NCI-H2081 (cell line): ENCODE data around the gene SOBP.

Source experiments
- DNase-seq, 2 experiments: peaks; one replicate each; lab custom pipeline; 2025; lab: John Stamatoyannopoulos, UW

SOBP gene

DNA sequence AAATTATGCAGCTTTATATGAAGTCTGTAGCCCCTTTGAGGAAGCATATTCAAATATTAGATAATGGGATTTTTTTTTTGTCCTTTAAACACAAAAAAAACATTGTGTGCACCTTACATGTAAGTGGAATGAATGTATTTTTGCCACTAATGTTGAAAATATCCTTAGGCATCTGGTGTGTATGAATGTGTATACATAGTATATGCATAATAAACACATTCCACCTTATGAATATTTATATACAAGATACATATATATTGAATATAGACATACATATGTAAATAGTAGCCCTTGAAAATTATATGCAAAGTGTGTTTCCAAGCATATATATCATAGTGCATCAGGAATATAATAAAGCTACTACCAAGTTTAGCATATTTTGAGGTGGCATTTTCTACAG is 94.8 kb downstream of the SOBP start:
- DNase-seq, result no peak

DNA sequence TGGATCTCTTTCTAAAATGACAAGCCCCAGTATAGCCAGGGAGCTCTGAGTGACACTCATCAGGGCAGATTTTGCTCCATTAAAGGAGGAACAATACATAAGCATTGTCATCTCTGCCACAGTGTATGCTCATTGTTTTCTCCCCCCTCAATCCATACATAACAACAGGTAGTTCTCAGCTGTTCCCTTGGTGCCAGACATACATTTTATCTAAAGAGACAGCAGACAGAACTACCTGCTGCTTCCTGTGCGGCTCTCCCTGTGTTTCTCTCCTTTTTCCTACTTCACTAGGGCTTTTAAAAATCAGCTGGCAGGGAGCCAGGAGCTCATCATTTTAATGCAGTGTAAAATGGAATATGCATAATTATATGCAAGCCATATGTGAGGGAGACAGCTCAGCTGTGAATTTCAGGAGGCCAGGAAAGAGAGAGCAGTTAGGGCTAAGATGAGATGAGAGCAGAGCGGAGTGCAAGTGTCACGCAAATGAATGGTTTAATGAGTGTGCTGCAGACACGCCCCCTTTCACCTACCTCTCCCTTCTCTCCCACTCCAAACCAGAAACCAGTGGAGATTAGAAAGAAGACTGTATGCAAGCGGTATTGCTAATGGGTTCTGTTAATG is 96.0 kb downstream of the SOBP start:
- DNase-seq, result peak in 1 of 2 experiments; percentile 28

DNA sequence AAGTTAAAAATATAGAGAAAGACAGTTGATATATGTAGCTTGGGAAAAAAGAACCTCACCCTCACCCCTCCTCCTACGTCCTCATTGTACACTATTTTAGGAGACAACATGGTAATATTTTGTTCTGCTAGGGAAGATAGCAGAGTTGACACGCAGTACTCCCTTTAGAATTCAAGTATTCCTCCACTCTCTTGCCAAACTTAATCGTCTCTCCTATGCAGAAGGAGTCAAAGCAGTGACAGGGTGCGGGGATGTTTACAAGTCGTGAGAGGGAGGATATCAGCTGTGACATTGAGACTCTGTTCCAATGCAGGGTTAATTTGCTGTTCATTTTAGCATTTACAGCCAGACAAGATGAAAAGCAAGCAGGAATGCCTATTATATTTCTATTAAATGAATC is 97.5 kb downstream of the SOBP start:
- DNase-seq, result no peak

DNA sequence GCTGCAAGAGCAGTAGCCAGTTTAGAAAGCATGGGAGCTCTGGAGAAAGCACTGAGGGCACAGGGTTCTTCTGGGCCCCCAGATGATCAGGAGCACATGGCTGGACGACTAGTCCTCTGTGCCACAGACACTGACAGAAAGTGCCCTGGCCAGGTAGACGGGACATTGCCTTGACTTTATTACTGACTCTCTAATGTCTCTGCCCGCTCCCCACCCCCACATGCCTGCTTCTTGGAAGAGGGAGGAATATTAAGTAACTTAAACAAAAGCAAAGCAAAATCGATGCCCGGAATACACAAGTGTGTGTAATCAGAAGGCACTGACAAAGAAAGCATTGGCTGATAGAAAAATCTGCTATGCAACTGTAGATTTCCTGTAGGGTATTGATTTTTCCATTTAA is 99.3 kb downstream of the SOBP start:
- no peak for DNase-seq

DNA sequence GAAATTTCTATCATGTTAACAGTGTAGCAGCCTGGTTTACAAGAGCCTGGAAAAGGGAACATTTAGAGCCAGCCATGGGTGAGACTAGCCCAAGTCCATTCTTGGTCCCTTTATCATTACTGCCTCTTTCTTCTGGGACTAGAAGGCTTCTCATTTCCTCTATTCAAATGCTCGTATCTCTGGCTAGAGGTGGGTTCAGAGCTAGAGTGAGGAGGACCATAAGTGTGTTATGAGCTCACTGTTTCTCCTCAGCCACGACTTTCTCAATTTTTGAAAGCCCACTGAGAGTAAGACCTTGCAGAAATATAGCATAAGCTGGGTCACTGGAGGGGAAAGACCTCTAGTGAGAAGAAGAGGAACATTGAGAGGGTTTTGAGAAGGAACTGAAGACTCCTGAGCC is 100.0 kb downstream of the SOBP start:
- no peak for DNase-seq

DNA sequence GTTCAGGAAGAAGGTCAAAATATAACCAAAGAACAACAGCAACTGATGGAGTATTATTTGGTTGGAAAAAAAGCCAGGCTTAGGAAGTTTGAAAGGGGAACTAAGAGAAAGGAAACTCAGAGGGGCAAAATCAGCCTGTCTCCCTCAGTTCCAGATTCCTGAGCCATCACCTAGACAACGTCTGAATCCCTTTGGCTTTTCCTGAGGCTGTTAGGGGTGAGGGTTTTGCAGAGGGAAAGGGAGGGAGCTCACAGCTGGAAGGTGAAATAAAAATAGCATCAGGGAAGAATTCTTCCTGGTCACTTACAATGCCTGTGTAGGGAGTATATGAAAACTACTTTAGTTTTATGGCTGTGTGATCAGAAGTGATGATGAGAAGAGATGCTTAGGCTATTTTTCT is 100.5 kb downstream of the SOBP start:
- no peak for DNase-seq

DNA sequence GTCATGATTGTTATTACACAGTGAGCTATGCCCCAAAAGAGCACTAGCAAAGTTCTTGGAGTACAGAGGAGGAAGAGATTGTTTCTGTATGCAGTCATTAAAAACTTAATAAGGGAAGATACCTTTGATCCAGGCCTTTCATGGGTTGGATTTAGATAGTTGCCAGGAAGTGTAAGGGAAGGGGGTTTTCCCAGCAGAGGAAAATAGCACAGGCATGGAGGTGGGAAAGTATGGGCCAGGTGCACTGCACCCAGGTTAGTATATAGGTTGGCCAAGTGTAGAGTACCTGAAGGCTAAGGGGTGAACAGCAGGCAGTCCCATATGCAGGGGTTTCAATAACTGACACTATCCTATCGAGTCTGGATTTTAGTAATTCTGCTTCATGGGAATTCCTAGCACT is 101.4 kb downstream of the SOBP start:
- DNase-seq, result no peak

DNA sequence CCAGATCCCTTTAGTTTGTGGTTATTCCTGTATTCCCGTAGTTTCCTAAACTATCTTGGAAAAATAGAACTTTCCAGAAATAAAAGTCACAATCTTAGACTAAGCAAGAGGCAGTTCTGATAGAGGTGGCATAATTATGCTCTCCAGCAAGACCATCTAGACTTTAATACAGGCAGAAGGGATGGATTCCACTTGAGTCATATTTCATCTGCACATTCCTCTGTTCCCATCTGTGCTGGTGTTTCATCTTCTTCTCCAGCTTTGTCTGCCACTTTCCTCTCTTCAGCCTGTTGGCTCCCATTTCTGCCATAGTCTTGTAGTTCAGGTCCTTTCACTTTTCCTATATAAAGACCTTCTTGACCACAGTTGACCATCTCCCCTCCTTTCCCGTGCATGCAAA is 102.9 kb downstream of the SOBP start:
- no peak for DNase-seq

DNA sequence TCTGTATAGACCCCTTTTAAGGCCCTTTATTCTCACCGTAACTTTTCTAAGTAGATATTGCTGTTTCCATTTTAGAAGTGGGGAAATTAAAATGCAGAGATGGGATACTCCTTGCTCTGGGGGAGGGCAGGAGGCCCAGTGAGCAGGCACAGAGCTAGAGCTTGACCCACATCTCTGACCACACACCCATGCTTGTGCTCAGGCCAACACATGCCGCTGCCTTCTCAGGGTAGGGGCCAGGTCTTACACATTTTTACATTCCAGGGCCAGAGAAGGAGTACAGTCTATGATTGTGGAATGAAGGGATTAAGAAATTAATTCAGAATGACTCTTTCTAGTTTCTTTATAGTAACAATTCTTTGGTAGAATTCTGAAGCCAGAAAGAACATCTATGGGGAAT is 104.8 kb downstream of the SOBP start:
- DNase-seq, result no peak

DNA sequence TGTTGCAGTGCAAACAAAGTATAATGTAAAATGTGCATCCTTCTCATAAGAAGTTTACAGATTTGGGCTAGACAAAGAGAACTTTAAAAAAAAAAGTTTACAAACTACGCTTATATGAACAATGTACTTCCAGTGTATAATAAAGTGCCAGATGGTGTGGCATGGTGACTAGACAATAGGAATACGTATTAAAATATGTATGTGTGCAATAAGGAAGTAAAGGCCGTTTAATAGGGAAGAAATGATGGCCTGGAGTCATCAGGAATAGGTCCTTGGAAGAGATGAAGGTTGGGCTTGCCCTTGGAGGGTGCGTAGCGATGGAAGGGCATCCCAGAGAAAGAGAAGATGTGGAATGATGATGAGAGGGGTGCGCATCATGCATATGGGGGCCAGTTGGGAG is 108.2 kb downstream of the SOBP start:
- DNase-seq, result no peak

DNA sequence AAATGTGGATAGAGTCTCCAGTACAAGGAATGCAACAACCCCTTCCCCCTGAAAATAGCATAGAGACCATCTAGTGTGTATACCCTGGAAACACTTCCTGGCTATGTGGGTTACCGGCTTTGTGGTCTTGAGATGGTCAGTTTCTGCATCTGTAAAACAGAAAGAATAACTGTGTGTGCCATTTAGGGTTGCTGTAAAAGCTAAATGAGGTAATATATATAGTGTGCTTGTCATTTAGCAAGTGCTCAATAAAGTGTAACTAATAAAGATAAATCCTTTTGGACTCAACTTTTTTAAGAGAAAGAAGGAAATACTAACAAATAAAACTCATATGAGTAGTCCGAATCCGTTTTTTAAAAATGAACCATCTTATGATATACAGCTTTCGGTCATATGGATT is 109.1 kb downstream of the SOBP start:
- no peak for DNase-seq

DNA sequence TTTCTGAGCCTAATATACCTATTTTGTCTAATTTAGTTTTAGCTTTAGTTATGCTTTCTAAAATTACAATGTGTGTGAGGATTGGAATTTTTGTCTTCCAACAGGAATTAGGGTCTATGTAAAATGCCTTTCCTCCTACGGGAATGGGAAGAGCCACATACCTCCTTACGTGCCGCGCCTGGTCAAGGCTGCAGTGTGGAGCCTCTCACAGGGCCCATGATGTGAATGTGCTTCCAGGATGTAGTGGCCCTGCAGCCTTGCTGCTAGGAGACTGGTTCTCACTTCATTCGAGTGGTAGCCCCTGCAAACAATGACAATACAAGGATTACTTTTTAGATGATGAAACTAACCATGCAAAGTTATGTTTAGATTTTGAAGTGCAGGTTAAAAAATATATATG is 110.2 kb downstream of the SOBP start:
- no peak for DNase-seq

DNA sequence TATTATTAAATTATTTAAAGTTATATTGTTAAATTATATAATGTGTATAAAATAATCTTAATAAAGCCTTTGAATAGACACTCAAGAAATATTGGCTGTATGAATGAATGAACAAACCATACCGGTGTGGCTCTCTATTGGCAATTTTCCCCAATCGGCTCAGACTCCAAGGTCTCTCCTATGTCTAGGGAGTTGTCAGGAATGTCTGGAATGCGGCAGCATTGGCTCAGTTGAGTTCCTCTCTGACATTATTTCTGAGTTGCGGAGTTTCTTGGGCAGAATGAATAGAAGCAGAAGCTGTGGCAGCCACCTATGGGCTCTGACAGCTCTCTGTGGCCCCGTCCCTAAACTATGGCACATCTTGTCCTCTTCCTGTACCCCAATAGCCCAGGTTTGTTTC is 111.0 kb downstream of the SOBP start:
- DNase-seq, result no peak

DNA sequence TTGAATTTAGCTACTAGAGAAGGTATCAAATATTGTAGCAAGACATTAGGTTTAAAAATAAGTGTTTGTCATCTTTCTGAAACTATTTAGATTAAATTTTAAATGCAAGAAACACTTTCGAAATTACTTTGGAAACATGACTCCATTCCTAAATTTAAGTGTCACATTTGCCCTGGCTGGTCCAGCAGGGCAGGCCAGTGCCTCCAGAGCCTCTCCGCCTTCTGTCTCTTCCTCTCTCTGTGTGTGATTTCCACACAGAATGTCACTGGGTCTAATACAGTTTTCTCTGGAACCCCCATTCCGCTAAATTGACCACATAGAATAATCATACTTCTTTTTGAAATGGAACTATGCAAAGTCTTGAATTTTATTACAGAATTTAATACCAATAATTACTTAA is 111.5 kb downstream of the SOBP start:
- DNase-seq, result no peak

DNA sequence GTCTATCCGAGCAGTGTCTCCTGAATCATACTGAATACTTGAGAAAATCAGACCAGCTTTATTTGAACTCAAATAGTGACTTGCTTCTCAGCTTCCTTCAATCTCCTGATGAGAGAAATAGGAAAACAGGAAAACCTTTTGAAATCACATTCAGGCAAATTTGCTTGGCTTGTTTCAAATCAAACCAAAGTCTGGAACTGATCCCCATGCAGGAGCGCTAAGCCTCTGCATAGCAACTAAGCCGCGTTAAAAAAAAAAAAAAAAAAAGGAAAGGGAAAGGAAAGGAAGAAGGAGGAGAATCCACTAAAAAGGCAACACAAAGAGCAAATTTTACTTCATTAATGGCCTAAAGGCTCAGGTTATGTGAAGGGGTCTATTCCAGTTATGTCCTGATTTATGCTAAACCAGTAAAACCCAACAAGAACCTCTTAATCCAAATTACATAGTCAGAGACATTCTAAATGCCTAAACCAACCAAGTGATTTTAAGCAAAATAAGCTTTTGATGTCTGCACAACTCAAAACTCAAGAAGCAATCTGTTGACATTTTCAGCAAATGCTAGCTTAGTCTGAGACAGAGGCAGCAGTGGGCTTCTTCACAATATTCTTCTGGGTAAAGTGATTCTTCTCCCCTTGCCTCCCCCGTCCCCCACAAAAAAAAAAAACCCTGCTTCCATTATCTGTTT is 112.5 kb downstream of the SOBP start:
- no peak for DNase-seq

DNA sequence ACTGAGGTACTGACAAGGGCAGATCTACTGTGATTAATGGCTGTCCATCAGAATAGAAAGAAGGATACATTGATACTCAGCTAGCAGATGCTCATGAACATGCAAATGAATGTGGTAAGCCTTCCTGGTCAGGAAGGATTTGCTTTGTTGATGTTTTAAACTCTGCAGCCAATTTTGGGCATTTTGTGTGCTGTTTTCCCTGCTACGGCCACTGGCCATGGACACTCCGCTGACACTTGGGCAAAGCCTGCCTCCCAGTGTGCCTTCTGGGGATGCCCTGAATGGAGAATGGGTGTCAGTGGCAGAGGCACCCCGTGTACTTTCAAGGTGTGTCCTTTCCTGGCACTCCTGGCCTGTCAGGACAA is 113.1 kb downstream of the SOBP start:
- DNase-seq, result no peak

DNA sequence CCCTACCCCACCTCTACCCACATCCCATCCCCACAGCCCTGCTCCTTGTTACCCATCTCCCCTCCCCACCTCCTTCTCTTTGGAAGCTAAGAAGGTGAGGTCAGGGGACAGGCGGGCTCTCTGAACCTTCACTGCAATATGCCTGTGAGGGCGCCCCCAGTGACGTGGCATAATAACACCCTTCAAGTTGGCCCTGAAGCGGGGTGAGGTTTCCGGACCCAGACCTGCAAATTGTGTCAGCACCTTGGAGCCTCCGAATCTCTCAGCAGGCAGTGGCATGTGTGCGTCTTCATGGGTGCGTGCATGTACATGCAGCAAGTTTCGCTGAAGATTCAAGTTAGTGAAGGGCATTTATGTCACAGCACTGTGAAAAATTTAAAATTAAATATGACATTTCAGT is 114.6 kb downstream of the SOBP start:
- no peak for DNase-seq

DNA sequence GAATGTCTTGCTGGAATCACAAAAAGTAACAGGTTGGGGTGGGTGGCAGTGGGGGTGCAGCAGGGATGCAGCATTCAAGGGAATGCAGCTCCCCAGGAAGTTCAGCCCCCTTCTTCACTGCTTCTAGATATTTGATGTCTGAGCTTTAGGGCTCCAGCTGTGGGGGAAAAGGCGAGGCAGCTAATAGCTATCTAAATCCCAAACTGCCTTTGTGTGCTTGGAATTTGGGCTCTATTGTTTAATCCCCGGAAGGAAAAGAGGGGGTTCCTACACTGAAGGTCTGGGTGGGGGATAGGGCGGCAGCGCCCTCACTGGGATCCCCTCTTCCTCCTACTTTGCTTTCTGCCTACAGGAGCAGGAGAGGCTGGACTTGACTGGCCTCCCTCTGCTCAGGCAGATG is 116.5 kb downstream of the SOBP start:
- no peak for DNase-seq

DNA sequence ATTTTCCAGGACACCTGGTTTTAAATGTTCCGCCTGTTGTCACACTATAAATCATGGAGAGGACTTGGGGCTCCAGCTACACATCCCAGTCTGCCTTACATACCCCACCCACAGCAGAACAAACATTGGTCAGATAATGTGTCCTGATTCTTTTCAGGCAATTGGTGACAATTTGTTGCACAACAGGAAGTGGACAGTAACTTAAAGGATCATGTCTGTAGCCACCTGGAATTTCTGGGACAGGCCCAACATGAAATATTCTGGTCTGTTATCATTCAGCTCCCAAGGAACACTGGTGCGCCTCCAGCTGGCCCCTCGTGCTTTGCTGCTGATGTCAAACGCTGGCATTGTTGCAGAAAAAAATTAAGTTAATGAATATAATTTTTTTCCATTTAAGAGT is 117.2 kb downstream of the SOBP start:
- no peak for DNase-seq

DNA sequence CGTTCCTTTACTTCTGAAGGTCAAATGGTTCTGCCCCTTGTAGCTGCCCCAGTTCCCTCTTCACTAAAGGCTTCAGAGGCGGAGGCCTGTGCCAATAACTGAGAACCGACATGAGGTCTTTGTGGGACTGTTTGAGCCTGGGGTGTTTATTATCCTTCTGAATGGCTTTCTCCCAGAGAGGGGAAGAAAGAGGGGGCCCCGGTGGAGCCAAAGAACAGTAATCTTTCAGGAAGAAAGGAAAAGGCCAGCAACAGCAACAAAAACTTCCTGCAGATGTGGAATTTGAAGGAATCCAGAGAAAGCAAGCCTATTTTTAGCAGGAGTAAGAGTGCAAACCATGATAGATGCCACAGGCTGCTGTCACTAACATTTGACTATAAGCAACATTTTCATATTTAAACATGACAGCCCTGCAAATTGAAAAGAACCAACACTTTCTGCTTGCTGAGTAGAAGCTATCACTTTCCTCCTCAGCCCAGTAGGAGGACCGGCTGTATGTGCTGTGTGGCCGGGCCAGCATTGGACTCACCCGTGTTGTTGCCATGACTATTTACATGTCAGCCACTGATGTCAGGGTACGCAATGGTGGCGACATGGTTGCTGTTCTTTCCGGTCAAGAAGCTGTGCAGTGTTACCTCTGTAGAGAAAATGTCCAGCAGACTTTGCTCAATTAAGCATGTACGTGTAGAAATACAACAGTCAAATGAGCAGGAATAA is 121.3 kb downstream of the SOBP start:
- DNase-seq, result no peak

DNA sequence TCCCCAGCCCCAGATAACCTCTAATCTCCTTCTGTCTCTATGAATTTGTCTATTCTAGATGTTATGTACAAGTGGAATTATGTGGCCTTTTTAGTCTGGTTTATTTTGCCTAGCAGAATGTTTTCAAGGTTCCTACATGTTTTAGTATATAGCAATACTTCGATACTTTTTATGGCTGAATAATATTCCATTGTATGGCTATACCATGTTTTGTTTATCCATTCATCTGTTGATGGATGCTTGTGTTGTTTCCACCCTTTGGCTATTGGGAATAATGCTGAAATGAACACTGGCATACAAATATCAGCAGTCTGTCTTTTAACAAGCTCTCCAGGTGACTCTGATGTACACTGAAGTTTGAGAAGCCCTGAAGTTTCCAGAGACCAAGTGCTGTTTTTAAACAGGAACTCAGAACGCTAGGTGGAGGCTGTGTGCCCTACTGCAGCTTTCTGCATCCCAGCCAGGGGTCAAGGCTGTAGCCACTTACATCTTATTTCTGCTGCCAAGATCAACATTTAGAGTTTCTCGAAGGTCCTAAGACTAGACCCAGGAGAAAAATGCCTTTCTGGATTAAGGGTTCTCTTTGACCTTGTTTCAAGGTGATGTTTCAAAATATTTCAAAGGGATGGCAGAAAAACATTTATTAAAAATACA is 123.0 kb downstream of the SOBP start:
- DNase-seq, result no peak

DNA sequence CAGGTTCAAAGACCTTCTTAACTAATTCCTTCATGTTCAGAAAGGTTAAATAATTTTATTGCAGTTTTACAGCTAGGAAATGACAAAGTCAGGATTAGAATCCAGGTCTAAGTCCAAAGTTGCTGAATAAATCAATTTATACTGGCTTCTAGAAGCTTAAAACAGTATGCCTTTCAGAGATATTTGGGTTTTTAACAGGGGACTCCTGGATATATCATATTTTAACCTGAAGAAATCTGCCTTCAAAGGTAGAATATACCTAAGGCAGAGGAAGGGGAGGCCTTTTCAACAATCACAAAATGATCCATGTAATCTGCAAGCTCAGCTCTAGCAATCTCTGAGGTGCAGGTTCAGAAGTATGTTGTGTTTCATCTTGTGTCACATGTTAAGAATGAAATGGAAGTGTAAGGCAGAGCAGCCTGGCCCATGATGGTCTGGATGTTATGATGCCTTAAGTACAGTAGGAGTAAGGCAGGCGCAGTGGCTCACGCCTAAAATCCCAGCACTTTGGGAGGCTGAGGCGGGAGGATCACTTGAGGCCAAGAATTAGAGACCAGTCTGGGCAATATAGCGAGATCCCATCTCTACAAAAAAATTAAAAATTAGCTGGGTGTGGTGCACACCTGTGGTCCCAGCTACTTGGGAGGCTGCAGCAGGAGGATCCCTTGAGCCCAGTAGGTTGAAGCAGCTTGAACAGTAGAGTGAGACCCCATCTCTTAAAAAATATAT is 123.9 kb downstream of the SOBP start:
- no peak for DNase-seq

DNA sequence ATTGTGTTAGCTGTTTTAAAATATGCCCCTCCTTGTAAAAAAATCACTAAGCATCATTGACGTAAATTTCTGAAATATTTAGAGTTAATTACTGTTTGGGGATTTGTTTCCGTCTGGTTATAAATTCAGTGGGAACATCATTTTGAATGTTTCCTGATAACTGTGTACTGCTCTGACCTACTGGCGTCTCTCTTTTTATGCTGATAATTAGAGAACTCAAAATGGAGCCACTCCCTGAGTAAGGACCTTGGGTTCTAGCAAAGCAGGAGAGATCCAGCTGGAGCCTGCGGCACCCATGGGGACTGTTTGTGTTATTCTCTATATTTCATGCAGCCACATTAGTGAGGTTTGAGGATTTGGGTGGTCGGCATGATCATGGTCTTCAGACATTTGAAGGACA is 124.9 kb downstream of the SOBP start:
- no peak for DNase-seq
